ENCODE results near the gene SIRT7.

Gene SIRT7

DNA sequence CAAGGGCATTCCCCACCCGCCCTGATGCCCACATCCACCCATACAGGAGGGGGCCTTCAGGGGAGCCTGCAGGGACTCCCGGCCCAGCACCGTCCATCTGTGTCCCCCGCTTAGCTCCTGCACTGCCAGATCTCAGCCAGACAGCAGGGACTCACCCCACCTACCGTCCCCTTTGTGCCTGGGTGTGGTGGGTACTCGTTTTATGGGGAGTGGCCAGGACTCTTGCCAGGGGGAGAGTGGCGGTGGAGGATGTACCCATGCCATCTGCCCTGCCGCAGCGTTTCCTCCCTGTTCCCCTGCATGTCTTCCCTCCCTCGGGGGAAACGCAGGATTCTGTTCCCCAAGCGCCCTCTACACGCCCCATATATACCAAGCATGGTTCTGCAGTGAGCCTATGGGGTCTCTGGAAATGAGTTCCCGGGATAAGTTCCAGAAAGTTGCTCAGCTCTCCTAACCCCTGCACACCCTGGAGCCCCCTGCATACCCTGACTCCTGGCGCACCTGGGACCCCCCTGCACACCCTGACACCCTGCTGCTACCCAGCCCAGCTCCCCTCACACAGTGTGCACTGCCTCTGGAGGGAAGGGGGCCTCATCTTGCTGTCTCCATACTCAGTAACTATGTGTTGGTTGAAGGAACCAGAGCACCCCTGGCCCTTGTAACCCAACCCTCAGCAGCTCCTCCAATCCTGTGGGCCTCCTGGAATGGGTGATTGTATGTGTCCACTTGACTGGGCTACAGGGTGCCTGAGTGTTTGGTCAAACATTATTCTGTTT is 13.8 kb upstream of the SIRT7 start:
- DNase-seq: no peak

GRCh38 chr17:81931189-81931556 is 13.2 kb upstream of the SIRT7 start:
- no peak for DNase-seq

DNA sequence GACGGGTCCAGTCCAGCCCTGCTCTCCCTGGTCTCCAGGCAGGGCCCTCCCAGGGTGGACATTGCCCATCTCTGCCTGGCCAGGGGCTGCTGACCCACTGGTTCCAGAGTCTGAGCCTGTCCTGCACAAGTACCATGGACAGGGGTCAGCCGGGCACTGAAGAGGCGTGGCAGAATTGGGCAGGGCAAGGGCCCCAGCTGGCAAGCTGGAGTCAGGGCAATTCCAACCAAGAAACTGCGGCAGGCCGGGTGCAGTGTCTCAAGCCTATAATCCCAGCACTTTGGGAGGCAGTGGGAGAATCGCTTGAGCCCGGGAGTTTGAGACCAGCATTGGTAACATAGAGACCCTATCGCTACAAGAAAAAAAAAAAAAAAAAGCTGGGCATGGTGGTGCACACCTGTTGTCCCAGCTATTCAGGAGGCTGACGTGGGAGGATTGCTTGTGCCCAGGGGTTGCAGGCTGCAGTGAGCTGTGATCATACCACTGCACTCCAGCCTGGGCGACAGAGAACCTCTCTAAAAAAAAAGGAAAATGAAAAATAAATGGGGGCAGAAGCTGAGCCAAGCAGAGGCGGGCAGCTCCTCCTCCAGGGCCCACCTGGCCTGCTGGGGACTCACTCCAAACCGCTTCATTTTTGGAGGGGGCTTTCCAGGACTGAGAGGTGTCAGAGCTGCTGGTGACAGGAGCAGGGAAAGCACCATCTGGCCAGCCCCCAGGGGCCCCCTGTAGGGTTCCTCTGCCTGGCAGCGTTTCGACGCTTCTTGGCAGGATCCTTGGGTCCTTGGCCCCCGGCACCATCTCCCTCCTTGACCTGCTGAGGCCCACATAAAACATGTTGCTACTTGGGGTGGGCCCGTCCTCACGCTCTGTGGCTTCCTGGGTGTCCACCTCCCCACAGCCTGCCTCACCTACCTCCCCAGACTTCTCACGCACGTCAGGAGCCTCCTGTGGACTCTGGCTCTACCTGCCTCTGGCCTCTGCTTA is 12.5 kb upstream of the SIRT7 start:
- no peak for DNase-seq

- no peak for DNase-seq
These were observed 11.5 kb upstream of the SIRT7 start for GRCh38 chr17:81929253-81930141.

DNA sequence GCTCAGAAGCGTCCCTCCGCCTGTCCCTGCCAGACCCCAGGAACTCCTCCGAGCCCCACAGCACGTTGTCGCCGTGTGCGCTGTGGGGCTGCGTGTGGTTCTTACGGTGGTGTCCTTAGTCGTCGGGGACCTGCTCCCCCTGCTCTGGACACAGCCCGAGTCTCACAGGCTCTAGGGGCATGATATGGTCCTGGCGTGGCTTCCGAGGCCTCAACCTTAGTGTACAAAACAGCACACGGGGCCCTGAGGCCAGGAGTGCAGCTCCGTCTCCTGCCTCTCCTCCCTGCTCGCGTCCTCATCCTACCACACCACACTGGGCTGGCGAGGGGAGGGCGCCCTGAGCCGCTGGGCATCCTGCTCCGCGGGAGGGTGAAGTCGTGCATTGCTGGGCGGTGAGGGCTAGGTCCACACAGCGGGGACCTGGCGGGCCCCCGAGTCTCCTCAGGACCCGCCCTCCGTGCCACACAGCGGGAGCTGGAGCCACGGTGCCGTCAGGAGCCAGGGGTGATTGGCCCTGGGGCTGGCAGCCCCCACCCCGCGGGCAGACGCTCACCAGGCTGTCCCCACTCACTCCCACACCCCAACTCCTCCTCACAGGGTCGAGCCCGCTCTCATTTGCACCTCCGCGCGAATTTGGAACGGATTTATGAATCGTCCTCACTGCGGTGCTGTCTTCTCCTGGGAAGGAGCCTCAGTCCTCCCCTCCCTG is 10.7 kb upstream of the SIRT7 start:
- DNase-seq: no peak

GRCh38 chr17:81927653-81928543 is 9.9 kb upstream of the SIRT7 start, which contains the start of gene MAFG:
MAFG (minus strand) TSS chr17:81927735; CDS start chr17:81923185, 4,550 bp downstream.
- DNase-seq: peak; percentile 90

- no peak for DNase-seq
These were observed 9.2 kb upstream of the SIRT7 start for GRCh38 chr17:81927152-81927652.

DNA sequence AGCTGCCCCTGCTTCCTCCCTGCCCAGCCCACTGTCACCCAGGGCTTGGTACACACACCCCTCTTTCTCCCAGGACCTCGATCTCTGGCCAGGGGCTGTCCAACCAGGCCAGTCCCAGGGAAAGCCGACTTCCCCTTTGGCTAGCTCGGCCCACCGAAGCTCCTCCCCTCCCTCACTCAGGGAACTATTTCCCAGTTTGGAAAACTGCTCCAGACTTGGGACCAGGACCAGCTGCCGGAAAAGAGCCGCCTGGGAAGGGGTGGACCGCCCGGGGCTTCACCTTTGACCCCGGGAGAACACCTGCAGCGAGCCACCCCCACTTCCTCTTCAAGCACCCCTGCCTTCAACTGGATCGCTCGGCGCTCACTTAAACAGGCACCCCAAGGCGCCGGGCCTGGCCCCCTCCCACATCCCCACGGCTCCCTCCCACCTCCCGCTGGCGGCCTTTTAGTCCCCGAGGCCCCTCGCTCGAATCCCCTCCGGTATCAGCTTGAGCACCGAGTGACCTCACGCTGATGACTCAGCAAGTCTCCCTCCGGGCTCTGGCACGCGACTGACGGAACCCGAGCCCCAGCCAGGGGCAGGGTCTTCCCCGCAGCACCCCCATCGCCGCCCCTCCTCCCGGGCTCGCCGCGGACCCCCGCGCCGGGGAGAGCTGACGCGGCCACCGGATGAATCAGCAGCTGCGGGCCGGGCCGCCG is 8.6 kb upstream of the SIRT7 start:
- peak; percentile 61 for DNase-seq

DNA sequence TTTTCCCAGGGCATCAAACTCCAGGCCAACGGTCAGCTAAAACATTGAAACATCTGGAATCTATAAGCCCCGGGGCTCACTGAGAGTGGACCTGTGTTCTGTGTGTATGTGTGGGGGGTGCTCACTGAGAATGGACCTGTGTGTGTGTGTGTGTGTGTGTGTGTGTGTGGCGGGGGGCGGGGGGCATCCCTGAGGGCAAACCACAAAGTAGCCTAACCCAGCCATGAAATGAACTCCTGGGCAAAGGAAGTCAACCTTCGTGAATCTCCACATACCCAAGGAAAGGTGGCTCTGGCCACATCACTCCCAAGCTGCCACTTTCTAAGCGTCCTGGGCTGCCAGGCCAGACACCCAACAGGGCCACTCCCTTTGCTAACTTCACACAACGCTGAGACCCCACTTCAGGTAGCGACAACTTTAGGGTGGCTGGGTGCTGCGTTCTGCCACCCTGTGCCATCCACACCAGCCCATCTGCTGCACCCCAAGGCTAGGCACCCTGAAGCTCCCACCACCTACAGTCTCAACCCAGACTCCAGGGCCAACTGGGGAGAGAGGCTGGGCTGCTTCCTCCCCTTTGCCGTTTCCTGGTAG is 8.0 kb upstream of the SIRT7 start:
- no peak for DNase-seq

DNA sequence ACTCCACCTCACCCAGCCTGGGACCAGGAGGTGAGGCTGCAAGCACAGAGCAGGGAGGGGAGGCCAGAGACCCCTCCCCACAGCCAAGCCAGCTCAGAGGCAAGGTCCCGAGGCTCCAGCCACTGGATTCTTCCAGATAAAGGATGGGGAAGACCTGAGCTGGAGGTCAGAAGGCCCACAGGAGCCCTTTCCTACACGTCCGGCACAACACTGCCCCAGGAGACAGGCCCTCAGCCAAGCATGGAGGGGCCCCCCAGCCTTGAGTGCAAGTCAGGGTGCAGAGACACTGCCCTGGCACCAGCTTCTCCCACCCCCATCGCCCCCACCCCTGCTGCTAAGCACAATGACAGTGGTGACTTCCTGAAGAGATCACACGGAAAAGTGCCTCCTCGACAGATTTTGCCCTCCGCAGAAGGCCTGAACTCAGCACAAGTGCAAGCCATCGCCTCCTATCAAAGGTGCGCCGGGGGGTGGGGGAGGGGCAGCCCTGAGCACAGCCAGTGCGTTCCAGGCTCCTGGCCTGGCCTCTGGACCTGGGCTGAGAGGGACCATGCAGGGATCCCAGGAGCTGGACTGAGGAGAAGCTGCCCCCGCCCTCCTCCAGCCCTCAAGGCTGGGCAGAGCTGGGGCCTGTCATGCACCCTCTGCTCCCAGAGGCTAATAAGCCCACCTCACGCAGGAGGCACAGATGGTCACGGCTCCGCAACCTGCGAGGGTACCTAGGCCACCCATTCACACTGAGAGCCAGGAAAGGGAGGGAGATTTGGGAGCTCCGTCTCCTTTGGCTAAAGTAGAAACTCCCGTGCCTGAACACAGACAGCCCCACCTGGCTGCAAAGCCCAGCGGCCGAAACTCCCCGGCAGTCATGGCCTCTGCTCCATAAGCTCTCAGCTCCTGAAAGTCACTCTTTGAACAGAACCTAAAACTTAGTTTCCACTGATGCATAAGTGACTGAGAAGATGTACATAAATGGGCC is 6.9 kb upstream of the SIRT7 start:
- DNase-seq: no peak

- DNase-seq: no peak
These were observed 5.6 kb upstream of the SIRT7 start for GRCh38 chr17:81923302-81924260.

GRCh38 chr17:81922566-81923301 is 4.8 kb upstream of the SIRT7 start:
- DNase-seq: no peak

- no peak for DNase-seq
These were observed 4.1 kb upstream of the SIRT7 start for GRCh38 chr17:81921996-81922565.

- no peak for DNase-seq
These were observed 3.5 kb upstream of the SIRT7 start for GRCh38 chr17:81921537-81921862.

DNA sequence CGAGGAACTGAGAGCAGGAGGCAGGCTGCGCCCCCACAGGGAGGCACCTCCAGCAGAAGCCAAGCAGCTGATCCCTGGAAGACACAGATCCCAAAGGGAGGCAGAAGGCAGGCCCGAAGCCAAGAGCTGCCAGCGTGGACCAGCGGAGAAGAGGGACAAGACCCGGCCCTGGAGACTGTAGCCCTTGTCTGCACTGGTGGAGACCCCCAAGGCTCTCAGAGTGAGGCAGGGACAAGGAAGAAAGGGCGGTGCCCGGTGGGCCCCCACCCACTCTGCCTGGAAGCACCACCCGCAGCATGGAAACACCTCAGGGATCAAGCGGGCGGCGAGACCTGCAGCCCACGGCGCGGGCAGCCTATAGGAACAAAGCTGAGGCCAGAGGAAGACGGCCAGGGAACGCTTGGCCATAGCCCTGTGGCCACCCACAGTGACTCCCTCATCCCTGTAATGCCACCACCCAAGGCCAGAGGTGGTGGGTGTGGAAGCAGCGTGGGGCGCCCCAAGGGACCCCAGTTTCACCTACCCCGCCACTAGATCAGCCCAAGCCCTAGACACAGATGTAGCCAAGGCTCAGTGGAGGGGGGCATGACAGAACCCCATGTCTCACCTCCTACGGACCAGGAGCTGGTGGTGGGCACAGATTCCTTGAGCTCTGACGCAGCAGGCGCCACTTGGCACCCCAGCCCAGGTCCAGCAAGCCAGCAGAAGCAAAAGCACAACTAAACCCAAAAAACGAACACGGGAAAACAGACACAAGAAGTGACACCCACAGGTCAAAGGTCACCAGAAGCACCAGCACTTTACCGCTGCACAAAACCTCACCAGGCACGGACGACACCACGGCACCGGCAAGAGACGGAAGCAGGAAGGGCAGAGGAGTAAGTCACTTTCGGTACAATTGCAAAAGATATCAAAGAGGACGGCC is 2.9 kb upstream of the SIRT7 start:
- DNase-seq: no peak

Measured in activated T-cell treated with anti-CD3 and anti-CD28 coated beads, Interleukin-2, amount 50 U/mL, for 1 hour (primary cell).